Liver (tissue), 3 donors: ENCODE measurements around the gene PM20D1.

Experiments used
- GABPA ChIP-seq, 2 donors: IDR thresholded peaks in 1 of 2; conservative IDR thresholded peaks in 1 of 2; 2 replicates each; pipeline ENCODE4 v1.6.1; 2016; ENCODE audit warnings: antibody characterized with exemption in 2 of 2, mild to moderate bottlenecking in 1 of 2, moderate library complexity in 1 of 2
- RAD21 ChIP-seq, 2 donors: IDR thresholded peaks; 2 replicates each; pipeline ENCODE4 v1.6.1; 2016; ENCODE audit warnings: antibody characterized with exemption in 2 of 2, mild to moderate bottlenecking in 2 of 2
- REST ChIP-seq: IDR thresholded peaks from 2 replicates; pipeline ENCODE4 v1.6.1; 2016; ENCODE audit warnings: antibody characterized with exemption, mild to moderate bottlenecking
- RXRA ChIP-seq, 2 donors: IDR thresholded peaks; 2 replicates each; pipeline ENCODE4 v1.6.1; 2017 to 2018; ENCODE audit warnings: antibody characterized with exemption in 2 of 2, mild to moderate bottlenecking in 1 of 2
- SP1 ChIP-seq: IDR thresholded peaks from 2 replicates; pipeline ENCODE4 v1.6.1; 2018; ENCODE audit warnings: antibody characterized with exemption, mild to moderate bottlenecking
- TF ChIP-seq, protein P1 (sequence below): fragments of 150-350 bp; IDR thresholded peaks from 2 replicates; pipeline ENCODE4 v1.5.1; 2017; ENCODE audit warnings: improper control_type of control experiment, low read depth, low read length; ENCODE audit not compliant: missing input control
- TF ChIP-seq, protein P2 (sequence below): IDR thresholded peaks from 2 replicates; pipeline ENCODE4 v1.6.1; 2016; ENCODE audit warnings: antibody characterized with exemption
- TF ChIP-seq, protein P3 (sequence below): IDR thresholded peaks from 2 replicates; pipeline ENCODE4 v1.6.1; 2016; ENCODE audit warnings: antibody characterized with exemption
- donor health status: healthy.
- donor health status: healthy.

- TF ChIP-seq, protein P1, sequence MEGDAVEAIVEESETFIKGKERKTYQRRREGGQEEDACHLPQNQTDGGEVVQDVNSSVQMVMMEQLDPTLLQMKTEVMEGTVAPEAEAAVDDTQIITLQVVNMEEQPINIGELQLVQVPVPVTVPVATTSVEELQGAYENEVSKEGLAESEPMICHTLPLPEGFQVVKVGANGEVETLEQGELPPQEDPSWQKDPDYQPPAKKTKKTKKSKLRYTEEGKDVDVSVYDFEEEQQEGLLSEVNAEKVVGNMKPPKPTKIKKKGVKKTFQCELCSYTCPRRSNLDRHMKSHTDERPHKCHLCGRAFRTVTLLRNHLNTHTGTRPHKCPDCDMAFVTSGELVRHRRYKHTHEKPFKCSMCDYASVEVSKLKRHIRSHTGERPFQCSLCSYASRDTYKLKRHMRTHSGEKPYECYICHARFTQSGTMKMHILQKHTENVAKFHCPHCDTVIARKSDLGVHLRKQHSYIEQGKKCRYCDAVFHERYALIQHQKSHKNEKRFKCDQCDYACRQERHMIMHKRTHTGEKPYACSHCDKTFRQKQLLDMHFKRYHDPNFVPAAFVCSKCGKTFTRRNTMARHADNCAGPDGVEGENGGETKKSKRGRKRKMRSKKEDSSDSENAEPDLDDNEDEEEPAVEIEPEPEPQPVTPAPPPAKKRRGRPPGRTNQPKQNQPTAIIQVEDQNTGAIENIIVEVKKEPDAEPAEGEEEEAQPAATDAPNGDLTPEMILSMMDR, result no peak
- TF ChIP-seq, protein P2, sequence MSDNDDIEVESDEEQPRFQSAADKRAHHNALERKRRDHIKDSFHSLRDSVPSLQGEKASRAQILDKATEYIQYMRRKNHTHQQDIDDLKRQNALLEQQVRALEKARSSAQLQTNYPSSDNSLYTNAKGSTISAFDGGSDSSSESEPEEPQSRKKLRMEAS, result no peak
- TF ChIP-seq SP1 (no peak), GABPA (IDR thresholded peaks at IDR 0.05 in 1 of 2, conservative IDR thresholded peaks at IDR 0.05 in 1 of 2) (no peak), REST (no peak), RAD21 (IDR thresholded peaks at IDR 0.05) (no peak), RXRA (IDR thresholded peaks at IDR 0.05) (no peak)
- TF ChIP-seq, protein P3, sequence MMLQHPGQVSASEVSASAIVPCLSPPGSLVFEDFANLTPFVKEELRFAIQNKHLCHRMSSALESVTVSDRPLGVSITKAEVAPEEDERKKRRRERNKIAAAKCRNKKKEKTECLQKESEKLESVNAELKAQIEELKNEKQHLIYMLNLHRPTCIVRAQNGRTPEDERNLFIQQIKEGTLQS, result no peak
Measured at GRCh38 chr1:205786601-205787000, 63.3 kb downstream of the PM20D1 start.
